Activated CD4-positive, CD25-positive, alpha-beta regulatory T cell treated with anti-CD3 and anti-CD28 coated beads, Interleukin-2, amount 50 U/mL, for 16 hours (primary cell): ENCODE data around the gene SPTBN2.

Experiments
- DNase-seq: peaks from one replicate; pipeline ENCODE4 v3.0.0-alpha.2; 2020; ENCODE audit warnings: low read depth, low spot score

Gene SPTBN2

GRCh38 chr11:66704659-66705360 is 24.2 kb downstream of the SPTBN2 start:
- DNase-seq = no peak

- no peak for DNase-seq
Observed at GRCh38 chr11:66701432-66702240, 27.4 kb downstream of the SPTBN2 start.

- no peak for DNase-seq
Observed at GRCh38 chr11:66700742-66701141, 28.3 kb downstream of the SPTBN2 start.

- DNase-seq = no peak
Observed at GRCh38 chr11:66700337-66700736, 28.7 kb downstream of the SPTBN2 start.

GRCh38 chr11:66698491-66698890 is 30.5 kb downstream of the SPTBN2 start:
- DNase-seq = no peak

- DNase-seq = no peak
Observed at GRCh38 chr11:66697988-66698387, 31.0 kb downstream of the SPTBN2 start.

- DNase-seq = no peak
Observed at GRCh38 chr11:66696146-66696545, 32.9 kb downstream of the SPTBN2 start.

- DNase-seq = peak; percentile 69
Observed at GRCh38 chr11:66694732-66695207, 34.2 kb downstream of the SPTBN2 start.

GRCh38 chr11:66694056-66694410 is 35.0 kb downstream of the SPTBN2 start:
- no peak for DNase-seq

- DNase-seq = no peak
Observed at GRCh38 chr11:66693356-66694055, 35.5 kb downstream of the SPTBN2 start.

- no peak for DNase-seq
Observed at GRCh38 chr11:66692871-66693331, 36.1 kb downstream of the SPTBN2 start.

GRCh38 chr11:66692446-66692845 is 36.6 kb downstream of the SPTBN2 start:
- DNase-seq = no peak

- no peak for DNase-seq
Observed at GRCh38 chr11:66691311-66691980, 37.6 kb downstream of the SPTBN2 start.

GRCh38 chr11:66689661-66690590 is 39.1 kb downstream of the SPTBN2 start:
- no peak for DNase-seq

GRCh38 chr11:66688561-66689534 is 40.2 kb downstream of the SPTBN2 start:
- no peak for DNase-seq

GRCh38 chr11:66687831-66688281 is 41.2 kb downstream of the SPTBN2 start:
- DNase-seq = no peak

GRCh38 chr11:66686801-66687750 is 41.9 kb downstream of the SPTBN2 start:
- no peak for DNase-seq
